Measurements from ENCODE around the gene LDLRAP1. TPM values are rescaled to one million over a fixed set of nuclear protein-coding genes. Genes with fewer than 3 reads are reported as not detected.

The LDLRAP1 gene
- total RNA-seq, 1 experiment from 2014 or later = 14.5 TPM

DNA sequence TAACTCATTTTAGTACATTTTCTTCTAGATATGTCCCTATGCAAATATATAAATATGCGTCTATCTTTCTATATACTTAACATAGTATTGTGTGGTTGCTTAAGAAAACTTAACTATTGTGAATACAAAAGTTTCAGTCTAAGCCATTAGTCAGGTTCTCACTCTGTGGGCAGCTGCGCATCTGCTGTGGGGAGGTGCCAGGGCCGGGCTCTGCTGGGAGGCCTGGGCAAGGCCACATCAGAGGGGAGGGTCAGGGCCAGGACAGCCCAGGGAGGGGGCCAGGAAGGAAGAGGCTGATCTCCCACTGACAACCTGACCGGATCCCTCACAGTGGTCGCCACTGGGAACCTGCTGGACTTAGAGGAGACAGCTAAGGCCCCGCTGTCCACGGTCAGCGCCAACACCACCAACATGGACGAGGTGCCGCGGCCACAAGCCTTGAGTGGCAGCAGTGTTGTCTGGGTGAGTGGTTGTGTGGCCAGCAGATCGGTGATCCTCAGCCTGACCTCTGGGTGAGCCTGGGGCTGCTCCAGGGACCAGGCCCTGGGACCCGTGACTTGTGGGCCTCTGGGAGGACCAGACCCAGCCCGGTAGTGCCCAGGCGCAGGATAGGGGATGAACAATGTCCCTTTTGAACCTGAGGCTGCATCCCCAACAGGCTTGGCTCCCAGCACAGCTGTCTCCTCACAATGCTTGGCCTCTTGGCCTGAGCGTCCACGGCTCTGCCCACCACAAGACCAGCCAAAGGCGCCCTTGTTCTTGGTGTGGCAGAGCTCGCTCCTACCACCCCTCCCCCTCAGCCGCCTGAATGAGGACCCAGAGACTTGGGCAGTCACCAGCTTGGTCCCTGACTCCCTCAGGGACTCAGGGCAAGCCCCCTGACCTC is 20.2 kb downstream of the LDLRAP1 start:
- POLR2A ChIA-PET = no interaction called here
- Mint-ChIP-seq H3K27me3 (ENCODE audit: insufficient read depth, unreplicated experiment) (no peaks in the 10 kb centered on the region), H3K4me1 (ENCODE audit: low read depth, unreplicated experiment) (peaks cover 9% of the 10 kb centered on the region), H3K27ac (ENCODE audit: unreplicated experiment) (no peak overlapping the region), H3K4me3 (ENCODE audit: unreplicated experiment) (no peak overlapping the region), H3K9me3 (ENCODE audit: unreplicated experiment) (no peaks in the 10 kb centered on the region), H3K36me3 (ENCODE audit: insufficient read depth, unreplicated experiment) (peaks cover 13% of the 10 kb centered on the region)
- H3K4me1 ChIP-seq = peaks cover 6% of the 10 kb centered on the region; the same call in 1 of the 2 replicates
- no peaks in the 10 kb centered on the region for H3K9me3 ChIP-seq
- no peaks in the 10 kb centered on the region; the same call in 1 of the 2 replicates for H3K36me3 ChIP-seq (ENCODE audit: control insufficient read depth, insufficient read depth, low read length)
- intact Hi-C loops (cut with micrococcal nuclease; ENCODE audit: unreplicated experiment) = no loop called here
- CTCF ChIA-PET = no interaction called here
- BruUV-seq (replicated peaks) = no TSS peak
- no peaks in the 10 kb centered on the region for H3K27me3 ChIP-seq (replicated peaks; ENCODE audit: control insufficient read depth, insufficient read depth, low read length)
- DNase-seq = no peak
- H3K4me3 ChIP-seq (ENCODE audit: low read depth, low read length) = no peak overlapping the region
- TF ChIP-seq, protein P1, sequence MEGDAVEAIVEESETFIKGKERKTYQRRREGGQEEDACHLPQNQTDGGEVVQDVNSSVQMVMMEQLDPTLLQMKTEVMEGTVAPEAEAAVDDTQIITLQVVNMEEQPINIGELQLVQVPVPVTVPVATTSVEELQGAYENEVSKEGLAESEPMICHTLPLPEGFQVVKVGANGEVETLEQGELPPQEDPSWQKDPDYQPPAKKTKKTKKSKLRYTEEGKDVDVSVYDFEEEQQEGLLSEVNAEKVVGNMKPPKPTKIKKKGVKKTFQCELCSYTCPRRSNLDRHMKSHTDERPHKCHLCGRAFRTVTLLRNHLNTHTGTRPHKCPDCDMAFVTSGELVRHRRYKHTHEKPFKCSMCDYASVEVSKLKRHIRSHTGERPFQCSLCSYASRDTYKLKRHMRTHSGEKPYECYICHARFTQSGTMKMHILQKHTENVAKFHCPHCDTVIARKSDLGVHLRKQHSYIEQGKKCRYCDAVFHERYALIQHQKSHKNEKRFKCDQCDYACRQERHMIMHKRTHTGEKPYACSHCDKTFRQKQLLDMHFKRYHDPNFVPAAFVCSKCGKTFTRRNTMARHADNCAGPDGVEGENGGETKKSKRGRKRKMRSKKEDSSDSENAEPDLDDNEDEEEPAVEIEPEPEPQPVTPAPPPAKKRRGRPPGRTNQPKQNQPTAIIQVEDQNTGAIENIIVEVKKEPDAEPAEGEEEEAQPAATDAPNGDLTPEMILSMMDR (IDR thresholded peaks at IDR 0.05; ENCODE audit: insufficient read depth in 1 of 2, low read depth in 1 of 2, low read length in 1 of 2, severe bottlenecking in 1 of 2, unreplicated experiment in 1 of 2) = no peak

DNA sequence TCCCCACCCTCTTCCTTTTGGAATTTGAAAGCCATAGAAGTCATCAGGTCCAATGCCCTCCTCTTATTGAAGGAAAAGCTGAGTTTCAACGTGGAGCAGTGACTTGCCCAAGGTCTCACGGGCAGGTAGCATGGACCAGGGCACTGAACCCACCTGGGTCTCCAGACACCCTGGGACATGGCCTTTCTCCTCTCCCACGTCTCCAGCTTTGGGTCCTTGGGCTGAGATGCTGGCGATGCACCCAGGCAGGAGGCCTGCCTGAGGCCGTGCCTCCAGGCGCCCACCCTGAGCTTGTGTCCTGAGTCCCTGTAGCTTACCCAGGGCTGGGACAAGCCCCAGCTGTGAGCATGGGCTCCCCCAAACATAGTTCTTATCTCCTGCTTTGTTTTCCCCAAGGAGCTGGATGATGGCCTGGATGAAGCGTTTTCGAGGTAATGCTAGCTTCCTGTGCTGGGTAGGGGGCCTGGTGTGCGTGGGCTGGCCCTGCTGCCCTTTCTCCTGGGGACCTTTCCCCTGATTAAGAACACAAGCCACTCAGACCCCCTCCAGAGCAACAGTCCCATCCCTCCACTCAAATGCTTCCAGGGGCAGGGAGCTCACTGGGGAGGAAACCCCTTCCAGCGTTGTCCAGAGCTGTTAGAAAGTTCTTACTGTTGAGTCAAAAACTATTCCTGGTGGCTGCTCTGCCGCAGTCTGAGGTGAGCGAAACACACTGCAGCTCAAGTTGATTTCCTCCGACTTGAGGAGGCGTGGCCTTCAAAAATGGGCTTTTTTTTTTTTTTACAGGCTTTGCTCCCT is 21.6 kb downstream of the LDLRAP1 start:
- intact Hi-C loops (cut with micrococcal nuclease; ENCODE audit: unreplicated experiment) = no loop called here
- BruUV-seq (replicated peaks) = no TSS peak
- no peak overlapping the region for H3K27ac Mint-ChIP-seq (ENCODE audit: unreplicated experiment)
- TF ChIP-seq, protein P1 (IDR thresholded peaks at IDR 0.05; ENCODE audit: insufficient read depth in 1 of 2, low read depth in 1 of 2, low read length in 1 of 2, severe bottlenecking in 1 of 2, unreplicated experiment in 1 of 2) = no peak
- Histone ChIP-seq H3K36me3 (ENCODE audit: control insufficient read depth, insufficient read depth, low read length) (no peaks in the 10 kb centered on the region; the same call in 1 of the 2 replicates), H3K9me3 (no peaks in the 10 kb centered on the region), H3K4me1 (peaks cover 11% of the 10 kb centered on the region; the same call in 1 of the 2 replicates), H3K27me3 (replicated peaks; ENCODE audit: control insufficient read depth, insufficient read depth, low read length) (no peaks in the 10 kb centered on the region), H3K4me3 (ENCODE audit: low read depth, low read length) (no peak overlapping the region)
- H3K4me1 Mint-ChIP-seq (ENCODE audit: low read depth, unreplicated experiment) = peaks cover 9% of the 10 kb centered on the region
- DNase-seq = no peak
- no peak overlapping the region for H3K4me3 Mint-ChIP-seq (ENCODE audit: unreplicated experiment)
- POLR2A ChIA-PET = no interaction called here
- no peaks in the 10 kb centered on the region for H3K9me3 Mint-ChIP-seq (ENCODE audit: unreplicated experiment)
- no peaks in the 10 kb centered on the region for H3K27me3 Mint-ChIP-seq (ENCODE audit: insufficient read depth, unreplicated experiment)
- CTCF ChIA-PET = interaction anchor here (0.6 to 0.7 kb wide), 3 partner anchors 39 to 423 kb away, joined by 3 read pairs; no protein-coding TSS in a partner anchor
- H3K36me3 Mint-ChIP-seq (ENCODE audit: insufficient read depth, unreplicated experiment) = peaks cover 13% of the 10 kb centered on the region

DNA sequence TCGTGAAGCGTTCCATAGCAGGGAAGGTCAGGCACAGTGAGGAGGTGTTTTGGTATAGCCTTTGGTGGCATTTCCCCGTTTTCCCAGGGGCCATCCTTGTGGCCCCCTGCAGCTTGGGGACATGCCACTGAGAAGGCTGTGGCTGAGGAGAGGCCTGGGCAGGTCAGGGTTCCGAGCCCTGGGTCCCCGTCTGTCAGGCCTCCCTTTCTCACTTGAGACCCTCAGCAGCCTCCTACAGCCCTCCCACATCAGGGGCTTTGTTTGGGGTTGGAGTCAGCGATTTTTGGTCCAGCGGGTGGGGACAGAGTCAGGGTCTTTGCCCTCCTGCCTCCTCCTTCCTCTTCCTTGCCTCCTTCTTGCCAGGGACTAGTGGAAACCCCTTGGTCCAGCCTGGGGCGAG is 22.2 kb downstream of the LDLRAP1 start:
- no peak for DNase-seq
- BruUV-seq (replicated peaks) = no TSS peak
- H3K27me3 ChIP-seq (replicated peaks; ENCODE audit: control insufficient read depth, insufficient read depth, low read length) = no peaks in the 10 kb centered on the region
- Mint-ChIP-seq H3K4me1 (ENCODE audit: low read depth, unreplicated experiment) (peaks cover 9% of the 10 kb centered on the region), H3K36me3 (ENCODE audit: insufficient read depth, unreplicated experiment) (peaks cover 13% of the 10 kb centered on the region), H3K4me3 (ENCODE audit: unreplicated experiment) (no peak overlapping the region), H3K9me3 (ENCODE audit: unreplicated experiment) (no peaks in the 10 kb centered on the region), H3K27ac (ENCODE audit: unreplicated experiment) (no peak overlapping the region), H3K27me3 (ENCODE audit: insufficient read depth, unreplicated experiment) (no peaks in the 10 kb centered on the region)
- peaks cover 11% of the 10 kb centered on the region; the same call in 1 of the 2 replicates for H3K4me1 ChIP-seq
- ChIA-PET CTCF (interaction anchor here (0.7 kb wide), 2 partner anchors 40 to 128 kb away, joined by 3 read pairs; no protein-coding TSS in a partner anchor), POLR2A (no interaction called here)
- TF ChIP-seq, protein P1 (IDR thresholded peaks at IDR 0.05; ENCODE audit: insufficient read depth in 1 of 2, low read depth in 1 of 2, low read length in 1 of 2, severe bottlenecking in 1 of 2, unreplicated experiment in 1 of 2) = no peak
- H3K4me3 ChIP-seq (ENCODE audit: low read depth, low read length) = no peak overlapping the region
- no peaks in the 10 kb centered on the region; the same call in 1 of the 2 replicates for H3K36me3 ChIP-seq (ENCODE audit: control insufficient read depth, insufficient read depth, low read length)
- intact Hi-C loops (cut with micrococcal nuclease; ENCODE audit: unreplicated experiment) = no loop called here
- no peaks in the 10 kb centered on the region for H3K9me3 ChIP-seq

All from Caco-2 (cell line).